ENCODE measurements around the gene LGALSL. TPM values are rescaled to one million over a fixed set of nuclear protein-coding genes. Genes with fewer than 3 reads are reported as not detected.

The LGALSL gene
- total RNA-seq, 120 experiments from 2014 or later = 10.5 to 37.8 (median 21.0) TPM

Other genes starting within 250 kb of the LGALSL start
- 10 to 100 TPM; 26.7 to 61.2 (median 44.9) TPM for gene AFTPH, start 70.2 kb downstream of the LGALSL start, total RNA-seq
- 10 to 100 TPM in 116 of 120 experiments, 1 to 10 TPM in 4; 7.8 to 24.8 (median 13.4) TPM for gene SERTAD2, start 199.8 kb downstream of the LGALSL start, total RNA-seq